NT2/D1 (cell line): ENCODE data around the gene C2CD2.

Experiments used
- DNase-seq: peaks from one replicate; pipeline ENCODE4 v3.0.0-alpha.2; 2011; ENCODE audit warnings: low read depth, low spot score
- H3K27me3 ChIP-seq: 2 replicates; pipeline ENCODE4 v1.6.0; 2011; ENCODE audit warnings: mild to moderate bottlenecking; ENCODE audit not compliant: insufficient read length, insufficient read depth
- H3K36me3 ChIP-seq: 2 replicates; pipeline ENCODE4 v1.6.1; 2011; ENCODE audit warnings: mild to moderate bottlenecking, low read length, mixed read lengths; ENCODE audit not compliant: insufficient read depth, insufficient read length
- H3K4me1 ChIP-seq: 2 replicates; pipeline ENCODE4 v1.5.1; 2011; ENCODE audit not compliant: insufficient read depth, insufficient read length
- H3K4me3 ChIP-seq: 2 replicates; pipeline ENCODE4 v1.5.1; 2011; ENCODE audit warnings: low read depth; ENCODE audit not compliant: insufficient read length
- H3K9ac ChIP-seq: 2 replicates; pipeline ENCODE4 v1.6.0; 2011; ENCODE audit warnings: low read depth; ENCODE audit not compliant: insufficient read length
- H3K9me3 ChIP-seq: 2 replicates; pipeline ENCODE4 v1.5.1; 2011; ENCODE audit warnings: mild to moderate bottlenecking, low read length; ENCODE audit not compliant: insufficient read depth
- SUZ12 ChIP-seq: IDR thresholded peaks from 2 replicates; pipeline ENCODE4 v1.6.1; 2011; ENCODE audit not compliant: insufficient read length, insufficient read depth; ENCODE audit errors: extremely low read depth
- YY1 ChIP-seq: IDR thresholded peaks from 2 replicates; pipeline ENCODE4 v1.6.1; 2011; ENCODE audit not compliant: insufficient read length, insufficient read depth
- ZNF274 ChIP-seq: IDR thresholded peaks from 2 replicates; pipeline ENCODE4 v1.6.1; 2011; ENCODE audit warnings: mild to moderate bottlenecking, low read depth, low read length

The C2CD2 gene

DNA sequence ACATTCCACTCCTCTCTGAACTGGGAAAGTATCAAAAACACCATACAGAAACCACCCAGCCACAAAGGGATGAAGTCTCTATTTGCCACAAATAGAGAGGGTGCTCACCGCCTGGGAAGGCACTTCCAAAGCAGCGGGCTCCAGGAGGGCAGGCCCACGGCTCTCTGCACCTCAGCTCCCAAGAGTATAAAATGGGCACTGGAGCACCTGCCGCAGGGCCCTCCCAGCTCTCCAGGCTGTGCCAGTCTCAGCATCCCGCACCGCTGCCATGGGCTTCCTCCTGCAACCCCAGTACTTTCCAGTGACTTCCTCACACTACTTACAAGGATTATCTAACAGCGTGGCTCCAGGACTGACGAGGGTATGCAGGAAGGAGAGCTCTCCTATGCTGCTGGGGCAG lies 14.4 kb downstream of the C2CD2 start:
- Histone ChIP-seq H3K27me3 (no peaks in the 10 kb centered on the region), H3K9ac (no peak overlapping the region), H3K4me3 (no peak overlapping the region), H3K36me3 (peaks cover 7% of the 10 kb centered on the region), H3K9me3 (no peaks in the 10 kb centered on the region), H3K4me1 (no peaks in the 10 kb centered on the region)
- DNase-seq: no peak
- no peak for TF ChIP-seq YY1
- TF ChIP-seq SUZ12: no peak
- TF ChIP-seq ZNF274: no peak

DNA sequence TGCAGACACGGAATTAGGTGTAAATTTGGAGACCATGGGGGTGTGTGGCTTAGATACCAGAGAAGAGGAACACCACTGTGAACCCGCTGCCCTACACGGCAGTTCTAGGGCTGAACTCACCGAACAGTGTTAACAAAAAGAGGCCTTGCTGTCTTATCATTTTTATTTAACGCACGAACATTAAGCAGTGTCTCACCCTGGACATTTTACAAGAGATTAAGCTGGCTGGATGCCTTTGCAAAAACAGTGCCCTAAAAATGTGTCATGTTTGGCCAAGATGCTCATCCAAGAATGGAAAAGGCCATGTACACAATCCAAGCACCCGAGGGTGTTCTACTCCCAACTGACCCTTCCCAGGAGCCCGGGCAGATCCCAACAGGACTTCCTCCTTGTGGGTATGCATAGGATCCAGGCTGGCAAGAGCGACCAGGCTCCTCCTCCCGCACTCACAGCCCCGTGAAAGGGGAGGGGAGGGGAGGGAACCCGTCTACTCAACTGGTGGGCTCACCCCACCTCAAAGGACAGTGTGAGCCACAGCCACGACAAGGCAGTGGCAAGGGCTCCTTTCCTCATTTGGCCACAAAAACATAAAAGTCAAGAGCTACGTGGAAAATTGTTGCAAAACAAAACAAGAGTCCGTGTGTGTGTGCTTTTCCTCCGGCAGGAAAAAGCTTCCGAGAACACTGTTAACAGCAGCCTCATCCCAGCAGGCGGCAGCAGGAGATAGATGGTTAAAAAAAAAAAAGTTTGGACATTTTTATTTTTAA lies 20.3 kb downstream of the C2CD2 start:
- TF ChIP-seq SUZ12 (no peak), YY1 (no peak), ZNF274 (no peak)
- Histone ChIP-seq H3K9me3 (no peaks in the 10 kb centered on the region), H3K9ac (no peak overlapping the region), H3K27me3 (no peaks in the 10 kb centered on the region), H3K4me3 (no peak overlapping the region), H3K36me3 (no peaks in the 10 kb centered on the region), H3K4me1 (peaks cover 26% of the 10 kb centered on the region)
- DNase-seq: no peak

DNA sequence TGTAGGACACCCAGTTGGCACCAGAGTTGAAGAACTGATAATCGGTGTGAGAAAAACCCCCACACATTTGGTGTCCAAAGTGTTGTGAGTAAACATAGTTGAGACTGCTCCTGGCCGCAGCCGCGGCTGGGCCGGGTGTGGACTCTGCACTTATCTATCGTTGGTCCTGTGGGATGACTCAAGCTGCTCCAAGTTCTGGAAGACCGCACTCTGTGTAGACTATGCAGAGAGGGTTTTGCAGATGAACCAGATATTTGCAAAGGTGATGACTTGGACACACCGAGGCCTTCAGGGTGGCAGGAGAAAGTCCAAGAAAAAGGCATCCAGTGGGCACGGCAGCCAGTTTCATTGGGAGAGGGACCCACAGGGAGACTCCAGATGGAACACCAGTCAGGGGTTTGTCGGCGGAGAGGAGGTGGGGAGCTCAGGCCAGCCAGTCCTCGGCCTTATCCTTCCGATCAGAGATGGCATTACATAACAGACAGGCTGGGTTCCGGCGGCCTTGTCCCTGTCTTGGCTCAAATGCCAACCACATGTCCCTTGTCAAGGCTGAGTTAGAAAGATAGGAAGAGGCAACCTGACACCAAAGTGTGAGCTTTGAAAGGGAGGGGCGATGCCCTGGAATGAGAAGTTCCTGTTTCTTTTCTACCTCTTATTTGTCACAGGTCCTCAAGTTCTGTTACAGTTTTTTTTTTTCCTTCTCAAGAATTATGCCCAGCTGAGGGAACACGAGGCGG lies 21.1 kb downstream of the C2CD2 start:
- Histone ChIP-seq H3K9ac (no peak overlapping the region), H3K27me3 (no peaks in the 10 kb centered on the region), H3K36me3 (no peaks in the 10 kb centered on the region), H3K9me3 (no peaks in the 10 kb centered on the region), H3K4me1 (peaks cover 26% of the 10 kb centered on the region), H3K4me3 (no peak overlapping the region)
- no peak for TF ChIP-seq YY1
- no peak for TF ChIP-seq SUZ12
- TF ChIP-seq ZNF274: no peak
- no peak for DNase-seq

DNA sequence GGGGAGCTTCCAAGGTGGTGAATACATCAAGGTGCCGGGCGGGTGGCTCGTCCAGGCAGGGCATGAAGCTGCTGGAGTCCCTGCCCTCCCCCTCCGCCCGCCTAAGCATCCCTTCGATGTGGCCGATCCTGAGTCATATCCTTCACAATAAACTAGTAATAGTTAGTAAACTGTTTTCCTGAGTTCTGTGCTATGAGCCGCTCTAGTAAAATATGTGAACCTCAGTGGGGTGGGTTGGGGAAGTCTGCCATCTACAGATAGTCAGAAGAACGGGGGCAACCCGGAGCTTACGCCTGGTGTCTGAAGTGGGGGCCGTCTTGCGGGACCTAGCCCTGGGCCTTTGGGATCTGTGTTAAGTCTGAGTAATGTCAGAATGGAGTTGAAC lies 21.6 kb downstream of the C2CD2 start:
- no peaks in the 10 kb centered on the region for H3K9me3 ChIP-seq
- no peak overlapping the region for H3K4me3 ChIP-seq
- no peaks in the 10 kb centered on the region for H3K36me3 ChIP-seq
- H3K4me1 ChIP-seq: peaks cover 26% of the 10 kb centered on the region
- DNase-seq: no peak
- TF ChIP-seq ZNF274 (no peak), SUZ12 (no peak)
- no peaks in the 10 kb centered on the region for H3K27me3 ChIP-seq
- no peak overlapping the region for H3K9ac ChIP-seq

DNA sequence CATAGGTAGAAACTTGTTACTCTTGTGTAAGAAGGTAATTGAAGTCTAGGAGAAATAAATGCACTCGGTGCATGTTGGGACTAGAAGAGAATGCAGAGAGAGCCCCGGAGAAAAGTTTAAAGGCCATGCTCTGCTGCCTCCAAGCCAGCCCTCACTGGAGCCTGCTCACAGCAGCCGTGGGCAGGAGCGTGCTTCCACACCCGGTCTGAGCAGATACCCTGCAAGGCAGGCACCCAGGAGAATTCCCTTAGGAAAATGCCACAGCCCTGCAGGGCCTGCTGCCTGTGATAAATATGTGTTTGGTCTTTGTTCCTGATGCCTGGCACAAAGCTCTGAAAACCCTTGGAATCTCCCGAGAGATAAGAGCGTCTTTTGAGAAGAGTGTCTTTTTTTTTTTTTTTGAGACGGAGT lies 22.8 kb downstream of the C2CD2 start:
- H3K27me3 ChIP-seq: no peaks in the 10 kb centered on the region
- H3K9me3 ChIP-seq: no peaks in the 10 kb centered on the region
- TF ChIP-seq SUZ12 (no peak), YY1 (no peak), ZNF274 (no peak)
- peaks cover 26% of the 10 kb centered on the region for H3K4me1 ChIP-seq
- no peaks in the 10 kb centered on the region for H3K36me3 ChIP-seq
- H3K9ac ChIP-seq: peak overlapping the region; percentile 21
- H3K4me3 ChIP-seq: no peak overlapping the region
- no peak for DNase-seq

DNA sequence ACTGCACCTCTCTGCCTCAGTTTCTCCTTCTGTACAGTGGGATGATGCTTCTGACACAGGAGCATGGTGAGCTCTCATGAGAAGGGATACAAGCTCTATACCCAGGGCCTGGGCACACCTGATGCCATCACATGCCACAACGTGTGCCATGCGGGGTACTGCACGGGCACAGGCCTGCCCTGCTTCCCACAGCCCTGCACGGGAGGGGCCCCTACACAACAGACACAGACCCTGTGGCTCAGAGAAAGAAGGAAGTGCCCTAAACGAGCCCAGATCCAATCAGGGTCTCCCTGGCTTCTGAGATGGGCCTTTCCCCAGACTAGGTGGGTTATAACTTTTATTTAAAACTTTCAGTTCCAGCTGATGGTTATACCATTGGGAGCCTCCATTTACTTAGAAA lies 24.6 kb downstream of the C2CD2 start:
- Histone ChIP-seq H3K9ac (no peak overlapping the region), H3K9me3 (no peaks in the 10 kb centered on the region), H3K4me3 (no peak overlapping the region), H3K36me3 (no peaks in the 10 kb centered on the region), H3K4me1 (peaks cover 32% of the 10 kb centered on the region), H3K27me3 (no peaks in the 10 kb centered on the region)
- no peak for DNase-seq
- no peak for TF ChIP-seq ZNF274
- no peak for TF ChIP-seq YY1
- TF ChIP-seq SUZ12: no peak

DNA sequence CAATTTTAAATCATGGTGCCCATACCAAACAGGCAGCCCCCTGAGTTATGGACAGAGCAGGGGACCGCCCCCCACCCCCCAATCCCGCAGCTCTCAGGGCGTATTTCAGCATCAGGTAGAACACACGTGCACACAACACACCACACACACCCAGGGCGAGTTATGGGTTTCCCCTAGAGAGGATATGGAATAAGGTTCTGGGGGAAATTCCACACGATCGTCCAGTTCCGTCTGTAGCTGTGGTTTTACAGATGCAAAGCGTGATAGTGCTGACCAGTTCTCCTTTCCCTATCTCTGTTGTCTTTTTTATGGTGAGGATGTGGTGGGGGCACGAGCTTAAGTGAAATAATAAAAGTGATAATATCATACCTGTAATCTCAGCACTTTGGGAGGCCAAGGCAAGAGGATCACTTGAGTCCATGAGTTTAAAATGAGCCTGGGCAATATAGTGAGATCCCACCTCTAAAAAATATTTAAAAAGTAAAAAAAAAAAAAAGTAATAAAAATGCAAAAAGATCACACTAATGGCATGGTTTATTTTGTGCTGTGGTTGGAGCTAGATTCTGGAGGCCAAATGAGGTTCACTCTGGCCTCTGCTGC lies 25.1 kb downstream of the C2CD2 start:
- no peaks in the 10 kb centered on the region for H3K27me3 ChIP-seq
- no peak overlapping the region for H3K4me3 ChIP-seq
- no peak overlapping the region for H3K9ac ChIP-seq
- H3K4me1 ChIP-seq: peaks cover 32% of the 10 kb centered on the region
- H3K36me3 ChIP-seq: no peaks in the 10 kb centered on the region
- TF ChIP-seq YY1: no peak
- no peak for TF ChIP-seq ZNF274
- TF ChIP-seq SUZ12: no peak
- no peaks in the 10 kb centered on the region for H3K9me3 ChIP-seq
- DNase-seq: no peak
